HT1080 (cell line): ENCODE results near the gene FZR1. TPM values are rescaled to one million over a fixed set of nuclear protein-coding genes. Genes with fewer than 3 reads are reported as not detected.

Source experiments
- DNase-seq: peaks from one replicate; pipeline ENCODE4 v3.0.0-alpha.2; 2015; ENCODE audit warnings: low read depth
- total RNA-seq: library from RNA; depleted of rRNA; stranded (reverse); fragments of >200 nt; shearing (Covaris generic); gene quantifications from 2 replicates; pipeline ENCODE4 v1.2.3, GENCODE V29; 2014

FZR1 gene
- total RNA-seq, 1 experiment from 2014 or later, result 73.5 TPM

GRCh38 chr19:3471954-3472655 is 34.0 kb upstream of the FZR1 start:
- DNase-seq, result no peak

GRCh38 chr19:3474010-3474409 is 32.1 kb upstream of the FZR1 start:
- DNase-seq, result no peak

GRCh38 chr19:3474614-3475013 is 31.5 kb upstream of the FZR1 start:
- no peak for DNase-seq

- DNase-seq, result no peak
These were observed 30.7 kb upstream of the FZR1 start for GRCh38 chr19:3475449-3475848.

GRCh38 chr19:3476830-3477229 is 29.3 kb upstream of the FZR1 start:
- no peak for DNase-seq

GRCh38 chr19:3477506-3477905 is 28.6 kb upstream of the FZR1 start:
- DNase-seq, result no peak

- DNase-seq, result no peak
These were observed 28.2 kb upstream of the FZR1 start for GRCh38 chr19:3477951-3478350.

- no peak for DNase-seq
These were observed 27.5 kb upstream of the FZR1 start for GRCh38 chr19:3478409-3479176.

- no peak for DNase-seq
These were observed 26.8 kb upstream of the FZR1 start for GRCh38 chr19:3479177-3479833.

GRCh38 chr19:3479834-3480215 is 26.3 kb upstream of the FZR1 start:
- no peak for DNase-seq

- DNase-seq, result no peak
These were observed 25.6 kb upstream of the FZR1 start, which contains the start of gene SMIM24 for GRCh38 chr19:3480383-3481091. Gene SMIM24 (minus strand): TSS chr19:3480525. CDS start chr19:3480463, 62 bp downstream.

GRCh38 chr19:3481241-3482090 is 24.6 kb upstream of the FZR1 start:
- DNase-seq, result no peak

- DNase-seq, result no peak
These were observed 23.4 kb upstream of the FZR1 start for GRCh38 chr19:3482507-3483225.

- DNase-seq, result no peak
These were observed 22.9 kb upstream of the FZR1 start, which contains the start of gene SMIM44 for GRCh38 chr19:3483226-3483628. Gene SMIM44 (minus strand): TSS chr19:3483441. CDS start chr19:3483403, 38 bp downstream.

GRCh38 chr19:3491396-3492119 is 14.6 kb upstream of the FZR1 start:
- DNase-seq, result no peak

GRCh38 chr19:3492131-3492839 is 13.8 kb upstream of the FZR1 start:
- DNase-seq, result no peak

GRCh38 chr19:3492919-3493318 is 13.2 kb upstream of the FZR1 start:
- DNase-seq, result no peak

GRCh38 chr19:3493651-3494050 is 12.5 kb upstream of the FZR1 start:
- no peak for DNase-seq

- no peak for DNase-seq
These were observed 12.1 kb upstream of the FZR1 start for GRCh38 chr19:3494051-3494450.
